Adipose tissue (tissue), 3 donors: ENCODE data around the gene NEUROD2. TPM values are rescaled to one million over a fixed set of nuclear protein-coding genes. Genes with fewer than 3 reads are reported as not detected.

Experiments
- H3K27ac ChIP-seq: one replicate; pipeline ENCODE4 v1.5.1; 2013; ENCODE audit warnings: low read depth, low read length
- WGBS, 3 donors: extraction: QIAGEN DNeasy Blood & Tissue Kit; methylation state at CpG; one replicate each; pipeline ENCODE4 v1.1.7; 2013; 5-methylcytosine and 5-hydroxymethylcytosine counted together
- polyA plus RNA-seq, 3 donors: library from polyadenylated mRNA; stranded (reverse); fragments of 200-250 nt; gene quantifications; one replicate each; pipeline ENCODE4 v1.2.3, GENCODE V29; 2013
- donor health status: healthy with polysubstance abuse.
- donor health status: Bipolar disorder and iron deficiency.
- donor health status: healthy.

The NEUROD2 gene
- polyA plus RNA-seq, 3 donors, result 0.01 to 0.22 TPM; not detected in 1

- no peak within 1 kb of the TSS for H3K27ac ChIP-seq
- WGBS, 3 donors, result 0% methylated on average over 65 to 69 of the region's 69 CpGs
These were observed 29.4 kb upstream of the NEUROD2 start, which contains the start of gene STARD3 for GRCh38 chr17:39636927-39637736. STARD3 (plus strand) TSS chr17:39637144; CDS start chr17:39653532, 16,388 bp downstream.

DNA sequence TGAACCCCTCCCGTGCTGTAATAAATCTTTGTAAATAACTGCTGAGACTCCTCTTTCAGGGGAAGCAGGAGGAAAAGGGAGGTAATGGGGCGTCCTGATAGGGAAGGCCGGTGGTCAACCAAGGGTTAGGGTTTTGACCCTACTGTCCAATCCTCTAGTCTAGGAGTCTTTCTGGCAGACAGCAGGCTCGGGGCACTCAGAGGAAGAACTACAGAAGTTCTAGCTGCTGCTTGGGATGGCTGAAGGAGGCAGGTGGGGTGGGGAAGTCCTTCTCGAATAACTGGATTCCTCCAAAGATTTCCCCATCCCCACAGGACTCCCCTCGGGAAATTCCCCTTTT lies 28.8 kb upstream of the NEUROD2 start:
- 17 to 27% (median 23%) methylated on average over 6 of the region's 6 CpGs for WGBS, 3 donors

GRCh38 chr17:39635614-39636176 lies 28.0 kb upstream of the NEUROD2 start:
- H3K27ac ChIP-seq, result no peak overlapping the region
- WGBS, 3 donors, result 81 to 90% (median 87%) methylated on average over 7 to 8 of the region's 8 CpGs

More for the DNA sequence above, 28.8 kb upstream of the NEUROD2 start:
- no peak overlapping the region for H3K27ac ChIP-seq

DNA sequence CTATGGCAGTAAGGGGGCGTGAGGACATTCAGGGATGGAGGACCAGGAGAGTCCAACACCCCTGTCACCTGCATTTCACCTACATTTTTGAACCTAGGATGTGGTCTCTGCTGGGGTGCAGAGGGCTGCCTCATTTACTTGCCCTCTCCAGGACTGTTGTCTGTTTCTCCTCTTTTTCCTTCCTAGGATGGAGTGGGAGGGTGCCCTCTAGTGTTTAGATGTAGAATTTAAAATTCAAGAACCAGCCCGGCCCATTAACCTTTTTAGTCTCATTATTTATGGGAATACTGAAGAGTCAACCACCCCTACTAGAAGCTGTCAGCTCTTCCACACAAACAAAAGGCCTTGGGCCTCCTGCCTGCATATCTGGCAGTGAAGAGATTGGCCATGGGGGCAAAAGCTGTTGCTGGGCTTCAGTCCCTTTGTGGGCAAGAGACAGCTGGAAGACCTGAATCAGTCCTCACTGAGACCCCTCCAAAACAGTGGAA lies 26.7 kb upstream of the NEUROD2 start:
- no peak overlapping the region for H3K27ac ChIP-seq
- 42 to 50% (median 49%) methylated on average over 2 of the region's 2 CpGs for WGBS, 3 donors

- 66 to 76% (median 73%) methylated on average over 8 of the region's 8 CpGs for WGBS, 3 donors
- no peak overlapping the region for H3K27ac ChIP-seq
These were observed 26.0 kb upstream of the NEUROD2 start for GRCh38 chr17:39633570-39634183.

DNA sequence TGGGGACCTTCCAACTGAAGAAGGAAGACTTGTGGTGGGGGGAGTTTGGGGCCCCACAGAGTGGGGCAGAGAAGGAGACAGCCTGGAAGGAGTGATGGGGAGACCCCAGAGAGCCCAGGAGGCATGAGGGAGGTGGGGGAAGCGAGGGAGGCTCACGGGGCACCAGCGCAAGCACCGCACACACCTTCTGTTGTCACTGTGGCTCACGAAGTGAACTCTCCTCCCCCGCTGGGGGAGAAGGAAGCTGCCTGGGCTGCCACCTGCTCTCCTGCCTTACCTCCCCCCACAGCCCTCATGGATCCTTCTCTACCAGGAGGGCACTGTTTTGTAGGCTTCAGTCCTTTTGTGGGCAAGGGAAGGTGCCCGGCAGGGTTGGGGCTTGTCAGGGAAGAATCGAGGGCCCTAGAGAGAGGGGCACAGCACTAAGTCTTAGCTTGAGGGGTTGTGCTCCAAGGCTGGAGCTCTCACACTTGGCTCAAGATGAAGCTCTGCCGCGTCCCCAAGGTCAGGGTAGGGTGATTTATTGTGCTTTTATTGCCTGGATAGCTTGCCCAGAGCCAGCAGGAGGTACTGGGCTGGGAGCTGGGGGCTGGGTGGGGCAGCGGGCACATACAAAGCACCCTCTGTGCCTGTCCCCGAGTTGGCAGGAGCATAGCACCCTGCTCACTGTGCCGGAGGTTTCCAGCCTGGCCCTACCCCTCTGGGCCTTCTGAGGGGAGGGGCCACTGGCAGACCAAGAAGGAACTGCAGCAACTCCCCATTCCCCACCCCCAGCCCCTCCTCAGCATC lies 24.6 kb upstream of the NEUROD2 start:
- 39 to 50% (median 50%) methylated on average over 12 to 13 of the region's 13 CpGs for WGBS, 3 donors
- no peak overlapping the region for H3K27ac ChIP-seq

DNA sequence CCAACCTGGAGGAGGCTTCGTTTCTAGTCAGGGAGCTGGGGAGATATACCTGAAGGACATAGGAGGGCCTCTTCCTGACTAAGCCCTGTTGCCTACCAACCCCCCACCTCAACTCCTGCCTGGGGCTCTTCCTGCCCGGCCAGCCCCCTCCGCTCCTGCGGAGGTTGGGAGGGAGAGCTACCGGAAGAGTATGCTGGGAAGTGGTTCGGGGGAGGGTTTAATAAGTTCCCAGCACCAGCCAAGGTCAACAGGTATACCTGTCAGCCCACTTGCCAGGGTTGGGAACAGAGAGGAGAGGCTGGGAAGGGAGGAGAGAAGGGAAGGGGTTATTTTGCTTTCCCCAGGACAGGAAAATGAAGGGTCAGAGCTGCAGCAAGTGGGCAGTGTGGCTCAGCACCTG lies 23.7 kb upstream of the NEUROD2 start:
- 28 to 40% (median 29%) methylated on average over 6 of the region's 6 CpGs for WGBS, 3 donors
- H3K27ac ChIP-seq, result no peak overlapping the region

GRCh38 chr17:39629898-39630297 lies 22.2 kb upstream of the NEUROD2 start:
- 49 to 70% (median 50%) methylated on average over 12 of the region's 12 CpGs for WGBS, 3 donors
- H3K27ac ChIP-seq, result no peak overlapping the region

- no peak overlapping the region for H3K27ac ChIP-seq
- WGBS, 3 donors, result 46 to 59% (median 55%) methylated on average over 3 of the region's 3 CpGs
These were observed 21.8 kb upstream of the NEUROD2 start for GRCh38 chr17:39629494-39629880.

GRCh38 chr17:39628655-39629493 lies 21.2 kb upstream of the NEUROD2 start:
- 50 to 67% (median 67%) methylated on average over 10 of the region's 10 CpGs for WGBS, 3 donors
- H3K27ac ChIP-seq, result no peak overlapping the region

DNA sequence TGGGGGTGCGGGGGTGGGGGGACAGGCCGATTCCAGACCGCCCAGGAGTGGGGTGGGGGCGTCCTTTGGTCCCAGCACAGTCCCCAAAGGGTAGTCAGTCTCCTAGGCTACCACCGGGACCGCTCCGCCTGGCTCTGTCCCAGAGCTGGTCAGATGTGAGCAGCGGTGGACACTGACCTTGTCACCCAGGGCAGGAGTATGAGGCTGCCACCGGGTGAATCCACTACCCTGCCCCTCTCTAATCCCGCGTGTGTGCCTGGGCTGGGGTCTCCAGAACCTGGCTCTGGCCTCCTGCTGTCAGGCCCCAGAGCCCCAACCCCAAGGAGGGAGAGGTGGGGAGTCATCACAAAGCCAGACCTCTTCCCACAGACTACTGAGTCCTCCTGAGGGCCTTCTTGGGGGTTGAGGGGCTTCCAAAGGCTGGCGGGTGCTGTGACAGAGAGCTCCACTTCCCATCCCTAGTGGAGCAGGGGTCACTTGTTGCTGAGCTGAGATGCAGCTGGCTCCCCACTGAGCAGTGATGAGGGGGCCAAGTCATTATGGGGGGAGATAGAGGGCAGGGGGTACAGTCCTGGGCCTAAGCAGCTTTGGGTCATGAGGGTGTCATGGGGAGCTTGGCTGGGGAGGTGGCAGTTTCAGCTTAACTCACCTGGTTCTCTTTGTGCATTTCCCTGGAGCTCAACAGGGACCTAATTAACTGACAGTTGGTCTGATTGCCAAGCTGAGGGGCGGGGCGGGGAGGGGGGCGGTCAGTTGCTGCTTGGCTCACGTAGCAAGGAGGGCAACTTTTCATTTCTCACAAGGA lies 20.2 kb upstream of the NEUROD2 start:
- 41 to 58% (median 54%) methylated on average over 16 of the region's 16 CpGs for WGBS, 3 donors
- no peak overlapping the region for H3K27ac ChIP-seq

GRCh38 chr17:39627047-39627711 lies 19.5 kb upstream of the NEUROD2 start:
- no peak overlapping the region for H3K27ac ChIP-seq
- 4 to 6% (median 5%) methylated on average over 40 to 71 of the region's 72 CpGs for WGBS, 3 donors

DNA sequence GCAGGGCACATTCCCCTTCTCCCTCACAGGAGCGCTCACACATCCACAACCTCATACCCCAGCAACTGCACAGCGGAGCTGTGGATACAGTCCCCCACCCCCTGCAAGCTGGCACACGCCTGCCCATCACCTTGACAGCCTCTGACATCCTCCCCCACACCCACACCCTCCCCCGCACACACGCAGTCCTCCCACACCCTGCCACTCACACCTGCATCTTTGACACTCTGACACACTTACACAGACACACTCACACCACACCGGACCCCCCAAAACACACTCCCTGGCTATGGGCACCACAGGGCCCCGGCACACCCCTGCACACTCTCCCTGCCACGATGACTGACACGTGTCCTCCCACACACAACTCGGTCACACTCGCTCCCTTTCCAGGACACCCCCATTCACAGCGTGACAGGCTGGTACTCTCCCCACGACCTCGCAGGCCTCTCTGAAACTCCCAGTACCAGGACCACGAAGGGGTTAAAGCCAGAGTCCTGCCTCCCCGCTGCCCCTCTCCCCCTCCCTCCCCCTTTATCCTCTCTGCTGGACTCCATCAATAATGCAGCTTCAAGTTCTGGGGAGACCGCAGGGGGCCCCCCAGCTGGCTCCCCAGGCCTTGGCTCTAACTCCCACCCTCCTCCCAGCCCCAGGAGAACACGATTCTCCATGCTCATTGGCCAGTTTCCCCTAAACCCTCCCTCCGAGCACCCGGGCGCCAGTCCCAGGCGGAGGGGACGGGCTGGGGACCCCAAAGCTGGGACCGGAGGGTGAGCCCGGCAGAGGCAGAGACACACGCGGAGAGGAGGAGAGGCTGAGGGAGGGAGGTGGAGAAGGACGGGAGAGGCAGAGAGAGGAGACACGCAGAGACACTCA lies 18.7 kb upstream of the NEUROD2 start, which contains the start of gene PPP1R1B:
TSS of gene PPP1R1B (plus strand) at position 782 of the 876 bp plus-strand sequence. CDS start 441 bp downstream, outside the sequence.
- no peak within 1 kb of the TSS for H3K27ac ChIP-seq
- WGBS, 3 donors, result 13 to 17% (median 15%) methylated on average over 29 of the region's 29 CpGs

GRCh38 chr17:39625198-39625785 lies 17.6 kb upstream of the NEUROD2 start:
- WGBS, 3 donors, result 59 to 74% (median 65%) methylated on average over 4 to 5 of the region's 5 CpGs
- H3K27ac ChIP-seq, result no peak overlapping the region

- 73 to 85% (median 85%) methylated on average over 8 of the region's 8 CpGs for WGBS, 3 donors
- no peak overlapping the region for H3K27ac ChIP-seq
These were observed 16.6 kb upstream of the NEUROD2 start for GRCh38 chr17:39624313-39624712.
